ENCODE results near the gene RPL37. TPM values are rescaled to one million over a fixed set of nuclear protein-coding genes. Genes with fewer than 3 reads are reported as not detected.

Gene RPL37
- total and polyA plus RNA-seq, 9 donors, result 2,591 to 3,655 (median 2,921) TPM

DNA sequence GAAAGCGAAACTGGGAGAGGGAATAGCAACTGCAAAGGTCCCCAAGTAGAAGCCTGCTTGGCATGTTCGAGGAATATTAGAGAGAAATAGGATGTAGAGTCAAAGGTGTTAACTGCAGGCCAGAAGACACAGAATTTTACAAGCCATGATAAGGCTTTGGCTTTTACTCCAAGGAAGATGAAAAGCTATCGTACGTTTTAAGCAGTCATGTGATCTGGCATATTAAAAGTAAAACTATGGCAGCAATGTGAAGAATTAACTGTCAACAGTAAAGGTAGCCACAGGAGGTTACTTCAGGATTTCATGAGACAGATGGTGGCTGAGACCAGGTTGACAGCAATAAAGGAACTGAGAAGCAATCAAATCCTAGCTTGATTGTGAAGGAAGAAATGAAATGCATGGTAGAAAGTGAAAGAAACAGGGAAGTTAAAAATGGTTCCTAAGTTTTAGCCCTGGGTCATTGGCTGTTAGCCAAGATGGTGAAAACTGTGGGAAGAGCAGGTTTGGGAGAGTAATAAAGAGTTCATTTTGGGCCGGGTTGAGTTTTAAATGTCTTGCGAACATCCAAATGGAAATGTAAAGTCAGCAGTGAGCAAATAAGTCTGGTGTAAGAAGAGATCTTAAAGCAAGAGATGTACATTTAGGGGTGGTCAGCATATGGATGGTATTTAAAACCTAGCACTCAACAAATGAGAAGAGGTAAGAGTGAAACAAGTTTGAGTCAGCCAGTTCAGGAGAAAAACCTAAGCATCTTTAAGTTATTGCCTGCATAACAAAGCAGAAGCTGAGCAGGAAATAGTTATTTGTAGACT lies 59.0 kb downstream of the RPL37 start:
- Histone ChIP-seq H3K27ac (ENCODE audit: low read length) (no peak overlapping the region), H3K4me1 (ENCODE audit: control insufficient read depth, insufficient read depth, low read length) (no peaks in the 10 kb centered on the region), H3K27me3 (ENCODE audit: control insufficient read depth, insufficient read depth, low read length) (no peaks in the 10 kb centered on the region), H3K36me3 (ENCODE audit: control insufficient read depth, insufficient read depth, low read length) (peaks cover 23% of the 10 kb centered on the region), H3K9me3 (replicated peaks; ENCODE audit: control insufficient read depth, low read depth, low read length) (no peaks in the 10 kb centered on the region), H3K4me3 (ENCODE audit: low read length) (no peak overlapping the region)
- WGBS (ENCODE audit: insufficient coverage), result 73% methylated on average over 6 of the region's 6 CpGs
- no peak for DNase-seq

Other genes starting within 250 kb of the RPL37 start
- gene PTGER4, start 155.3 kb downstream of the RPL37 start, total RNA-seq, result 7.6 TPM
- 1 to 10 TPM; 4.2 to 9.7 (median 7.7) TPM for gene PTGER4, start 155.3 kb downstream of the RPL37 start, polyA plus RNA-seq (ENCODE audit: insufficient read depth in 1 of 8, insufficient read length in 8 of 8, low replicate concordance in 1 of 8)
- 23.1 TPM for gene TTC33, start 79.3 kb downstream of the RPL37 start, total RNA-seq
- 10 to 100 TPM; 13.4 to 21.9 (median 17.7) TPM for gene TTC33, start 79.3 kb downstream of the RPL37 start, polyA plus RNA-seq (ENCODE audit: insufficient read depth in 1 of 8, insufficient read length in 8 of 8, low replicate concordance in 1 of 8)
- 52.2 TPM for gene PRKAA1, start 36.8 kb downstream of the RPL37 start, total RNA-seq
- gene PRKAA1, start 36.8 kb downstream of the RPL37 start, polyA plus RNA-seq (ENCODE audit: insufficient read depth in 1 of 8, insufficient read length in 8 of 8, low replicate concordance in 1 of 8), result 10 to 100 TPM; 21.0 to 39.5 (median 28.6) TPM
- 2.2 TPM for gene CARD6, start 6.1 kb upstream of the RPL37 start, total RNA-seq
- 1 to 10 TPM in 7 of 8 donors, under 1 TPM in 1; 0.89 to 2.1 (median 1.6) TPM for gene CARD6, start 6.1 kb upstream of the RPL37 start, polyA plus RNA-seq (ENCODE audit: insufficient read depth in 1 of 8, insufficient read length in 8 of 8, low replicate concordance in 1 of 8)
- 2.3 TPM for gene C7, start 74.3 kb upstream of the RPL37 start, total RNA-seq
- 10 to 100 TPM in 1 of 8 donors, 1 to 10 TPM in 5, under 1 TPM in 2; 0.80 to 15.7 (median 1.4) TPM for gene C7, start 74.3 kb upstream of the RPL37 start, polyA plus RNA-seq (ENCODE audit: insufficient read depth in 1 of 8, insufficient read length in 8 of 8, low replicate concordance in 1 of 8)
- gene MROH2B, start 236.1 kb upstream of the RPL37 start, total RNA-seq, result not detected
- under 1 TPM in 2 of 8 donors, not detected in 6; 0.05 to 0.12 TPM for gene MROH2B, start 236.1 kb upstream of the RPL37 start, polyA plus RNA-seq (ENCODE audit: insufficient read depth in 1 of 8, insufficient read length in 8 of 8, low replicate concordance in 1 of 8)